Prostate gland (tissue), 2 donors: ENCODE results near the gene RAD51B.

Experiments
- POLR2A ChIP-seq: fragments of 450-650 bp; IDR thresholded peaks from one replicate; pipeline ENCODE4 v1.6.1; 2016; ENCODE audit warnings: antibody characterized with exemption, mild to moderate bottlenecking
- TF ChIP-seq, protein P1 (sequence below), 4 experiments: fragments of 200-600 bp in 2 of 4; fragments of 450-650 bp in 2 of 4; sonication (generic) in 2 of 4; IDR thresholded peaks; 1 replicate in 3 of 4; 2 replicates in 1 of 4; pipeline ENCODE4 v1.5.1; 2016 to 2019; ENCODE audit warnings: antibody characterized with exemption in 4 of 4, mild to moderate bottlenecking in 2 of 4, moderate library complexity in 2 of 4

- TF ChIP-seq, protein P1, sequence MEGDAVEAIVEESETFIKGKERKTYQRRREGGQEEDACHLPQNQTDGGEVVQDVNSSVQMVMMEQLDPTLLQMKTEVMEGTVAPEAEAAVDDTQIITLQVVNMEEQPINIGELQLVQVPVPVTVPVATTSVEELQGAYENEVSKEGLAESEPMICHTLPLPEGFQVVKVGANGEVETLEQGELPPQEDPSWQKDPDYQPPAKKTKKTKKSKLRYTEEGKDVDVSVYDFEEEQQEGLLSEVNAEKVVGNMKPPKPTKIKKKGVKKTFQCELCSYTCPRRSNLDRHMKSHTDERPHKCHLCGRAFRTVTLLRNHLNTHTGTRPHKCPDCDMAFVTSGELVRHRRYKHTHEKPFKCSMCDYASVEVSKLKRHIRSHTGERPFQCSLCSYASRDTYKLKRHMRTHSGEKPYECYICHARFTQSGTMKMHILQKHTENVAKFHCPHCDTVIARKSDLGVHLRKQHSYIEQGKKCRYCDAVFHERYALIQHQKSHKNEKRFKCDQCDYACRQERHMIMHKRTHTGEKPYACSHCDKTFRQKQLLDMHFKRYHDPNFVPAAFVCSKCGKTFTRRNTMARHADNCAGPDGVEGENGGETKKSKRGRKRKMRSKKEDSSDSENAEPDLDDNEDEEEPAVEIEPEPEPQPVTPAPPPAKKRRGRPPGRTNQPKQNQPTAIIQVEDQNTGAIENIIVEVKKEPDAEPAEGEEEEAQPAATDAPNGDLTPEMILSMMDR (IDR thresholded peaks at IDR 0.05): no peak
- TF ChIP-seq POLR2A: no peak
Observed at GRCh38 chr14:68718023-68718990, 898.7 kb downstream of the RAD51B start.
